KBM-7 (cell line): Measurements from ENCODE around the gene NEK1.
"Not testable (repeated sequence)": the region's sequence is repeated elsewhere in the genome, so short reads cannot be mapped to it uniquely, and the experiment has no call there.

Source experiments
- DNase-seq: peaks from one replicate; pipeline ENCODE4 v3.0.0-alpha.2; 2015
- in situ Hi-C: fragments of 300-500 bp; cut with MboI; formaldehyde crosslinking; loops from 2 replicates; pipeline ENCODE4 v1.14.3; 2020; ENCODE audit warnings: low sequenced_read_pairs, low pct_unique_long_range_greater_than_20kb, mixed read lengths

The NEK1 gene

DNA sequence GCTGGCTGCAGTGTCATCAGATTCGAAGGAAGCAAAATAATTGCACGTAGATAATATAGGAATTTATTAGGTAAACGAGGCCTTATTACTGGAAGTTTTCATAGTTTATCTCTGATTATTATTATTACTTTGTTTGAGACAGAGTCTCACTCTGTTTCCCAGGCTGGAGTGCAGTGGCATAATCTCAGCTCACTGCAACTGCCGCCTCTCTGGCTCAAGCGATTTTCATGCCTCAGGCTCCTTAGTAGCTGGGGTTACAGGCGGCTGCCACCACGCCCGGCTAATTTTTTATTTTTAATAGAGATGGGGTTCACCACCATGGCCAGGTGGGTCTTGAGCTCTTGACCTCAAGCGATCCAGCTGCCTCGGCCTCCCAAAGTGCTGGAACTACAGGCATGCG lies 20.5 kb upstream of the NEK1 start:
- DNase-seq = no peak
- in situ Hi-C loops = loop anchor here (25.0 kb wide), 1 partner anchor 404 kb away; the partner anchor contains the start of gene MFAP3L

DNA sequence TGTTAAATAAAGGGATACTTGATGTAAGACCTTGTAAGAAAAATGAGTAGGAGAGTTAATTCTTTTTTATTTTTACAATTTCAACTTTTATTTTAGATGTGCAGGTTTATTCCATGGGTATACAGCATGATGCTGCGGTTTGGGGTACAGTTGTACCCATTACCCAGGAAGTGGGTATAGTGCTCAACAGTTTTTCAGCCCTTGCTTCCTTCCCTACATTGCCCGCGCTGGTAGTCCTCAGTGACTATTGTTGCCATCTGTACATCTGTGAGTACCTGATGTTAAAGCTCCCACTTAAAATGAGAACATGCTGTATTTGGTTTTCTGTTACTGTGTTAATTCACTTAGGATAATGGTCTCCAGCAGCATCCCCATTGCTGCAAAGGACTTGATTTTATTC lies 17.7 kb upstream of the NEK1 start:
- in situ Hi-C loops = loop anchor here (25.0 kb wide), 1 partner anchor 407 kb away; the partner anchor contains the start of gene MFAP3L
- no peak for DNase-seq

GRCh38 chr4:169628579-169628978 lies 16.2 kb upstream of the NEK1 start:
- in situ Hi-C loops = loop anchor here (25.0 kb wide), 1 partner anchor 409 kb away; the partner anchor contains the start of gene MFAP3L
- no peak for DNase-seq

- in situ Hi-C loops = loop anchor here (25.0 kb wide), 1 partner anchor 410 kb away; the partner anchor contains the start of gene MFAP3L
Measured at GRCh38 chr4:169627307-169627706, 14.9 kb upstream of the NEK1 start.

DNA sequence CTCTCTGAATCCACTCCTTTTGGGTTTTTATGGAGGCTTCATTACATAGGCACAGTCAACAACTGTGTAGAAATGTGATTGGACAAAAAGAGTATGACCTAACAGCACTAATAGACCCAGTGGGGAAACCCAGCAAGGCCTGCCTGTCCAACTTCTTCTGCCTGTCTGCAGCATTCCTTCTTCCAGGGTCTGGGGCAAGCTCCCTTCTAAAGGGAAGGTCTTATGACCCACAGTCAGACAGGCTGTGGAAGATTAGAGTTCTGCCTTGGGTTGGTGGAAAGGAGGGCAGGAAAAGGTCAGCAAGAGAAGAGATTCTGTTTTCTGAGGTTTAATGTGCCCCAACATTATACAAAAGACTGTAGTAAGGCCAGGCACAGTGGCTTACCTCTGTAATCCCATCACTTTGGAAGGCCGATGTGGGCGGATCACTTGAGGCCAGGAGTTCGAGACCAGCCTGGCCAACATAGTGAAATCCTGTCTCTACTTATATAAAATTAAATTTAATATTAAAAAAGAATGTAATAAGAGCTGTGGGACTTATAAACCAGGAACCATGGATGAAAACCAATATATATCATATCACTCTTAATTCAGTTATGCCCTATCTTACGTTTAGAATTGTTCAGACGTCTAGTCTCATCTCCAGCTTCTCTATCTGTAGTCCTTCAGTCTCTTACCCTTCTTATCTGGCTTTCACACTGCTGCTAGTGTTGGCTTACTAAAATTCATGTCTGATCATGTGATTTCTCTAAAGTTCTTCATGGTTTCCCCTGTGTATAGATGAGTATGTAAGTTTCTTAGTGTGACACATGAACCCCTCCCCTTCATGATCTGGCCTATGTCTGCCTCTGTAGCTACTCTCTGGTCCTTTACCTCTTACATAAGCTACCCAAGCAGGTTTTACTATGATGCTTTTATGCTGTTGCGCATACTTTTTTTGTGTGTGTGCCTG lies 14.2 kb upstream of the NEK1 start:
- in situ Hi-C loops = loop anchor here (25.0 kb wide), 1 partner anchor 411 kb away; the partner anchor contains the start of gene MFAP3L
- DNase-seq = no peak

More at GRCh38 chr4:169627307-169627706, 14.9 kb upstream of the NEK1 start:
- DNase-seq = no peak

GRCh38 chr4:169625886-169626285 lies 13.5 kb upstream of the NEK1 start:
- DNase-seq = no peak
- in situ Hi-C loops = loop anchor here (25.0 kb wide), 1 partner anchor 411 kb away; the partner anchor contains the start of gene MFAP3L

DNA sequence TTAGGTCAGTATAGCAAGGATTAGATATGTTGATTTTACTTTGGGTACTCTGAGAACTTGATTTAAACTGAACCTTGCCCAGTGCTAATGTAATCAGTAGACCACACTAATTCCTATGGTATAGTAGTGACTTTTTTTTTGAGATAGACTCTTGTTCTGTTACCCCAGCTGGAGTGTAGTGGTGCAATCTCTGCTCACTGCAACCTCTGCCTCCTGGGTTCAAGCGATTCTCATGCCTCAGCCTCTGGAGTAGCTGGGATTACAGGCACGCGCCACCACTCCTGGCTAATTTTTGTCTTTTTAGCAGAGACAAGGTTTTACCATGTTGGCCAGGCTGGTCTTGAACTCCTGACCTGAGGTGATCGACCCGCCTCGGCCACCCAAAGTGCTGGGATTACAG lies 11.6 kb upstream of the NEK1 start:
- in situ Hi-C loops, DNase-seq: not testable (repeated sequence)

DNA sequence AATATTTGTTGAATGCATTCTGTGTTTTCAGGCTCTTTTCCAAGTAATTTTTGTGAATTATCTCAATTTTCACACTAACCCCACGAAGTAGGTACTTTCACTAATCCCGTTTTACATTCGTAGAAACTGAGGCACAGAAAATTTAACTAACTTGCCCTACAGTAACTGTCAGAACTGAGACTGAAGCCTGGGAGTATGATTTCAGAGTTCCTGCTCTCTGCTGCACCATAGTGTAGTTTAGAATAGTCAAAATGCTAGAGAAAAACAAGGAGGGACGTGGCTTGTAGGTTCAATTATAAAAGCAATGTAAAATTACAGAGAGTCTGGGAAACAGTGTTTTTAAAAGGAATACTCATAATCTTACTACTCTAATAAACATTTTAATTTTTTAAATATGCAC lies 10.2 kb upstream of the NEK1 start:
- no peak for DNase-seq
- in situ Hi-C loops = no loop called here

DNA sequence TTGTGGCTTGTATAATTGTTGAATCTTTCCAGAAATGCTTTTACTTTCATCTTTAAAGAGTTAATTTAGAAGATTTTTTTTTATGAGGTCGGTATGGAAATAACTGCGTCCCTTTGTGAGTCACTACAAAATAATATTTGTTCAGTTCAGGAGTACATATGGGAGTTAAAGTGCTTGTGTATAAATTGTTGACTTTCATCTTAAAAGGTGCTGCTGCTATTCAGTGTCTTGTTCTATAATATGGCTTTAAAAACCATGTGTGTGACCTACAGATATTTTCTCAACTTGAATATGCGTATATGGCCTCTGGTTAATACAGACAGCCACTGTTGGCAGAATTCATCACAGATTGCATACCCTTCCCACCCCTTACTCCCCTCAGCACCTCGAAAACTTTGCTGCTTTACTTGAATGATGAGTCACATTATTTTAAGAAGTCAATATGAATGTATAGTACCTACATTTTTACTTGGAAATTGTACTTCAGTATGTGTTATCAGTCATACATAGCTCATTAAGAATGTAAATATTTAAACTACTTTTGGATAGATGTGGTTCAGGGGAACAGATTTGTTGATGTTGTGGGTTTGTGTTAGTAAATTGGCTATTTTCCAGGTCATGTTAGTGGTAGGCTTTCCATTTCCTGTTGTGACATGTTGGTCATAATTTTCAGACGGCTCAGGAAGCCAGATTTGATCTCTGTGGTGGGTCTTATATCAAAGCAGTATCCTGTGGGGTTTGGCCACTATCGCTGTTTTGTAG lies 9.5 kb upstream of the NEK1 start:
- peak; percentile 67 for DNase-seq
- in situ Hi-C loops = no loop called here

DNA sequence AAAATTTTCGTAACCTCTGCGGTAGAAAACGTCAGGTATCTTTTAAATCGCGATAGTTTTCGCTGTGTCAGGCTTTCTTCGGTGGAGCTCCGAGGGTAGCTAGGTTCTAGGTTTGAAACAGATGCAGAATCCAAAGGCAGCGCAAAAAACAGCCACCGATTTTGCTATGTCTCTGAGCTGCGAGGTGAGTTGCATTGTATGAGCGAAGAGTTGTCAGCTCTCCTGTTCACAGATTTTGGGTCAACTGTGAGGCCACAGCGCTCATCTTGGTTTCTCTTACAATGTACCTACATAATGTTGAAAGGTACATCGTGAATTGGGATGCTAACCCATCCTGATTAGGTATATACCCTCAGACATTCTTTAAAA lies 8.5 kb upstream of the NEK1 start:
- DNase-seq = no peak
- in situ Hi-C loops = no loop called here

- DNase-seq = peak; percentile 97
- in situ Hi-C loops = no loop called here
Measured at GRCh38 chr4:169619958-169620879, 7.8 kb upstream of the NEK1 start, which contains the start of gene CLCN3. Gene CLCN3, plus strand, starts transcription at chr4:169620578. Its CDS starts 15,351 bp downstream, at chr4:169635929.

GRCh38 chr4:169619518-169619957 lies 7.2 kb upstream of the NEK1 start:
- DNase-seq = peak; percentile 49
- in situ Hi-C loops = no loop called here

DNA sequence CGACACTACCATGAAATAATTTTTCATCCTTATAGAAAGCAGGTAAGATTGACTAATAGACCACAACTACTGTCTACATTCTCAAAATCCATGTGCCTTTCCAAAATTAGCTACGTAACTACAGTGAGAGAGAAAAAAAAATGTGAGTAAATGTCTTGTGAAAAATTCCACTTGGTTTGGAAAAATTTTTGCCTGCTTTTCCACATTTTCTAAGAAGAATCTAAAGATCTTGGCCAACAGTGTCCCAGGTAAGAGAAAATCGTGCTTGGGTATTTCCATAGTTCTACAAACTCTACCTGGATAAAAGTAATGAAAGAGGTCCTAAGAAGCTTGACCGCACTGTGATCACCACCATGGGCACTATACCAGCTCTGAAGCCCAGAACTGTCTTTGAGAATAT lies 6.6 kb upstream of the NEK1 start:
- in situ Hi-C loops = no loop called here

DNA sequence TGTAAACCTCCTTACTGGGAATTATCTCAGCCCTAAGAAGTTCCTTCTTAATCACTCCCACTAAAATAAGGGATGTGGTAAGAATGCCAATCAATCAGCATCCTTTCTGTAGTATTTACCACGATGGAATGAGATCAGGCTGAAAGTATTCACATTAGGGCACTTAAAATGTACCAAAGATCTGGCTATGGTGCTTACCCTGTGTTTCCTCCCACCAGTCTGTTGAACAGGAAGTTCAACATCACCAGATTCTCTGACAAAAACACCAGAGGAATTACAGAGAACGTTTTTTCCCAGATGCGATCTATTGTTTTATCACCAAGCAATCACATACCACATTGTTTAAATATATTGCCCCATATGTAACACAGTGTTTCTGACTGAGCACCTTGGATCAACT lies 5.9 kb upstream of the NEK1 start:
- in situ Hi-C loops = no loop called here
- DNase-seq = no peak

More for the DNA sequence above, 6.6 kb upstream of the NEK1 start:
- no peak for DNase-seq

- no peak for DNase-seq
- in situ Hi-C loops = no loop called here
Measured at GRCh38 chr4:169617306-169617705, 4.9 kb upstream of the NEK1 start.

GRCh38 chr4:169616846-169617245 lies 4.5 kb upstream of the NEK1 start:
- in situ Hi-C loops = no loop called here
- DNase-seq = no peak

DNA sequence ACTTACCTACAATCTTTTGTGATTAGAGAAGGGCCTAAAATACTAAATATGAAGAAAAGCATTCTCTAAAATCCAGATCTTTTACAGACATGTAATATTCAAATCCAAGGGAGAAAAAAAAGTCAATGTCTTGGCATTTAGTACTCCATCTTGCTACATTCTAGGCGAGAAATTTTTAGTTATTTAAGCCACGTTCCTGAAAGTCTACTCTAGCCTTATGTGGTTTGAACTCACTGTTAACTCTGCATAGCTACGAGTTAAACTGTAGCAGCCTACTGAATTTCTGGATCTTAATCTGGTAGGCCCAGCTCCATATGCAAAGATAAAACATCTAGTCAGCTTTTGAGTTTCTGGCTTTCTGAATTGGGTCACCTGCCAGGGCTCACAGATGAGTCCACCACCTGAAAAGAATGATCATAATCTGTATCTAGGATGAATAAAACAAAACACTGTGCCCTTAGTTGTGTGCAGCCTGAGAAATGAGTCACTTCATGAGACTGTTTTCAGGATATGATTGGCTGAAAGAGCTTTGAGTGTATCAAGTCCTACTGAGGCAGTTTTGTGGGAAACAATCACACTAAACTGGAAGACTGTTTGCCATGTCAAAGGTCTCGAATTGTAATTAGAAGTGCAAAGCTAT lies 3.2 kb upstream of the NEK1 start:
- in situ Hi-C loops = no loop called here
- DNase-seq = no peak
